Urothelium cell line (cell line): Measurements from ENCODE around the gene GPATCH2L.

Source experiments
- DNase-seq: peaks from one replicate; pipeline ENCODE4 v3.0.0; 2011; ENCODE audit warnings: low spot score, mixed read lengths
- FAIRE-seq: peaks from 2 replicates; lab custom pipeline; 2011; peaks lifted over from hg19 to GRCh38; lab: Jason Lieb, UNC

The GPATCH2L gene

GRCh38 chr14:76151398-76152332 is at the start of gene GPATCH2L:
Gene GPATCH2L, plus strand, starts transcription at chr14:76151922. Its CDS starts 2,442 bp downstream, at chr14:76154364.
- FAIRE-seq (peak; percentile 77), DNase-seq (peak; percentile 99)

- DNase-seq = no peak
- FAIRE-seq = peak; percentile 35
These were observed 46.8 kb upstream of the GPATCH2L start for GRCh38 chr14:76104802-76105355.

- no peak for DNase-seq
- no peak for FAIRE-seq
These were observed 45.5 kb upstream of the GPATCH2L start for GRCh38 chr14:76106188-76106587.

GRCh38 chr14:76109087-76109880 is 42.4 kb upstream of the GPATCH2L start:
- peak; percentile 65 for FAIRE-seq
- no peak for DNase-seq

- FAIRE-seq (peak; percentile 73), DNase-seq (no peak)
These were observed 38.7 kb upstream of the GPATCH2L start for GRCh38 chr14:76112889-76113624.

GRCh38 chr14:76113691-76114090 is 38.0 kb upstream of the GPATCH2L start:
- peak; percentile 58 for FAIRE-seq
- no peak for DNase-seq

GRCh38 chr14:76115010-76115422 is 36.7 kb upstream of the GPATCH2L start:
- DNase-seq = no peak
- FAIRE-seq = no peak

GRCh38 chr14:76117789-76118484 is 33.8 kb upstream of the GPATCH2L start:
- FAIRE-seq (peak; percentile 73), DNase-seq (no peak)

GRCh38 chr14:76118594-76118993 is 33.1 kb upstream of the GPATCH2L start:
- FAIRE-seq = no peak
- no peak for DNase-seq

- no peak for FAIRE-seq
These were observed 30.5 kb upstream of the GPATCH2L start for GRCh38 chr14:76121089-76121748.

GRCh38 chr14:76123426-76124225 is 28.1 kb upstream of the GPATCH2L start:
- DNase-seq = no peak
- FAIRE-seq = no peak

More at GRCh38 chr14:76121089-76121748, 30.5 kb upstream of the GPATCH2L start:
- no peak for DNase-seq

- no peak for FAIRE-seq
These were observed 26.2 kb upstream of the GPATCH2L start for GRCh38 chr14:76125511-76125910.

GRCh38 chr14:76126076-76126475 is 25.6 kb upstream of the GPATCH2L start:
- DNase-seq (no peak), FAIRE-seq (no peak)

More at GRCh38 chr14:76125511-76125910, 26.2 kb upstream of the GPATCH2L start:
- no peak for DNase-seq

- FAIRE-seq = no peak
- DNase-seq = no peak
These were observed 21.7 kb upstream of the GPATCH2L start for GRCh38 chr14:76129851-76130576.

GRCh38 chr14:76131071-76131965 is 20.4 kb upstream of the GPATCH2L start:
- DNase-seq (no peak), FAIRE-seq (no peak)

GRCh38 chr14:76133103-76133502 is 18.6 kb upstream of the GPATCH2L start:
- peak; percentile 57 for DNase-seq
- no peak for FAIRE-seq

- DNase-seq = no peak
- FAIRE-seq = no peak
These were observed 17.5 kb upstream of the GPATCH2L start for GRCh38 chr14:76134231-76134630.
